K562 (cell line): ENCODE data around the gene KCNC3. TPM values are rescaled to one million over a fixed set of nuclear protein-coding genes. Genes with fewer than 3 reads are reported as not detected.
A peak's percentile ranks its signal among the peaks of the same experiment; 100 is the strongest.

Experiments used
- ATAC-seq: fragments of 200-7000 bp; cut with Tn5 transposase; 3 replicates; pipeline ENCODE4 v1.9.1; 2020; ENCODE audit warnings: moderate library complexity
- BruUV-seq: library from RNA; stranded (reverse); fragments of 400-500 nt; replicated peaks from 2 replicates; lab custom pipeline; 2021; lab: Mats Ljungman, UMichigan
- CTCF ChIA-PET: fragments of 300-600 bp; formaldehyde crosslinking; extraction: SDS; loops from one replicate; lab custom pipeline; 2021; ENCODE audit warnings: low intra/inter-chr PET ratio; lab: Yijun Ruan, JAX
- POLR2A ChIA-PET: fragments of 300-600, 350-650 bp; sonication (Branson Sonifier 250); formaldehyde crosslinking; extraction: SDS; loops from one replicate; lab custom pipeline; 2021; ENCODE audit warnings: antibody characterized with exemption, inconsistent platforms; lab: Yijun Ruan, JAX
- DNase-seq, 4 experiments: peaks; one replicate each; pipeline versions ENCODE4 v3.0.0 to v3.0.0-alpha.2; 2011 to 2018; ENCODE audit warnings: low spot score in 3 of 4, mixed read lengths in 3 of 4; ENCODE audit errors: extremely low read depth in 1 of 4
- FAIRE-seq: peaks from 2 replicates; lab custom pipeline; 2011; peaks lifted over from hg19 to GRCh38; lab: Jason Lieb, UNC
- H2AFZ ChIP-seq: 2 replicates; pipeline ENCODE4 v1.6.0; 2011; ENCODE audit warnings: low read depth, low read length, control low read depth, inconsistent platforms
- H3K27ac ChIP-seq: fragments of 200-600 bp; 3 replicates; pipeline ENCODE4 v1.8.0; 2011; ENCODE audit warnings: low read depth, mild to moderate bottlenecking, control low read depth, inconsistent platforms, low read length, moderate library complexity, mixed read lengths; ENCODE audit errors: extremely low read depth
- H3K27me3 ChIP-seq, 2 experiments: fragments of 300-600 bp in 1 of 2; 2 replicates in 1 of 2; 3 replicates in 1 of 2; pipeline versions ENCODE4 v1.6.0 to v1.8.0; 2011; ENCODE audit warnings: inconsistent platforms in 2 of 2, low read length in 2 of 2, mild to moderate bottlenecking in 1 of 2, mixed read lengths in 1 of 2, moderate library complexity in 1 of 2; ENCODE audit not compliant: control insufficient read depth in 2 of 2, insufficient read depth in 2 of 2
- H3K36me3 ChIP-seq: fragments of 300-600 bp; 3 replicates; pipeline ENCODE4 v1.8.0; 2011; ENCODE audit warnings: mild to moderate bottlenecking, low read length, inconsistent platforms; ENCODE audit not compliant: control insufficient read depth, insufficient read depth
- H3K4me1 ChIP-seq, 2 experiments: fragments of 200-600 bp in 1 of 2; replicated peaks in 1 of 2; 2 replicates in 1 of 2; 3 replicates in 1 of 2; pipeline versions ENCODE4 v1.5.1 to v1.8.0; 2011; ENCODE audit warnings: inconsistent platforms in 2 of 2, low read length in 2 of 2, mild to moderate bottlenecking in 1 of 2, mixed read lengths in 1 of 2, moderate library complexity in 1 of 2; ENCODE audit not compliant: control insufficient read depth in 2 of 2, insufficient read depth in 2 of 2
- H3K4me2 ChIP-seq: 2 replicates; pipeline ENCODE4 v1.6.1; 2011; ENCODE audit warnings: low read length, control low read depth, inconsistent platforms, mixed read lengths; ENCODE audit not compliant: insufficient read depth
- H3K4me3 ChIP-seq: fragments of 200-600 bp; sonication (generic), shearing (Covaris generic); 2 replicates; pipeline ENCODE4 v1.5.1; 2016; ENCODE audit warnings: control low read depth, inconsistent platforms
- H3K79me2 ChIP-seq: fragments of 200-600 bp; 3 replicates; pipeline ENCODE4 v1.8.0; 2011; ENCODE audit warnings: low read length, inconsistent platforms; ENCODE audit not compliant: control insufficient read depth, insufficient read depth
- H3K9ac ChIP-seq, 2 experiments: 2 replicates each; pipeline versions ENCODE4 v1.6.0 to v1.6.1; 2011; ENCODE audit warnings: low read depth in 2 of 2, low read length in 2 of 2, control low read depth in 1 of 2, inconsistent platforms in 1 of 2, mild to moderate bottlenecking in 1 of 2, mixed read lengths in 1 of 2; ENCODE audit not compliant: insufficient read depth in 1 of 2
- H3K9me1 ChIP-seq: one replicate; pipeline ENCODE4 v1.6.0; 2011; ENCODE audit warnings: inconsistent platforms, mild to moderate bottlenecking, low read length, moderate library complexity; ENCODE audit not compliant: control insufficient read depth, insufficient read depth
- H3K9me3 ChIP-seq: replicated peaks from 2 replicates; pipeline ENCODE4 v1.5.1; 2011; ENCODE audit warnings: low read depth, low read length, inconsistent platforms; ENCODE audit not compliant: control insufficient read depth, insufficient read depth
- H4K20me1 ChIP-seq: replicated peaks from 2 replicates; pipeline ENCODE4 v1.6.1; 2011; ENCODE audit warnings: low read length, inconsistent platforms, mixed read lengths; ENCODE audit not compliant: control insufficient read depth, insufficient read depth
- ATF1 ChIP-seq, 2 experiments: fragments of 450-650 bp in 1 of 2; IDR thresholded peaks; 2 replicates each; pipeline ENCODE4 v1.6.1; 2016; ENCODE audit warnings: missing compliant biosample characterization in 1 of 2, missing genetic modification characterization in 1 of 2
- CBFA2T2 ChIP-seq: fragments of 450-650 bp; conservative IDR thresholded peaks from 2 replicates; pipeline ENCODE4 v1.6.1; 2017; ENCODE audit warnings: mild to moderate bottlenecking
- DIDO1 ChIP-seq: fragments of 450-650 bp; IDR thresholded peaks from 2 replicates; pipeline ENCODE4 v1.6.1; 2016; ENCODE audit warnings: low read depth, missing biosample characterization, missing genetic modification characterization
- GABPB1 ChIP-seq: sonication (generic); formaldehyde crosslinking; IDR thresholded peaks from 2 replicates; pipeline ENCODE4 v1.8.0; 2022; ENCODE audit warnings: mild to moderate bottlenecking, missing genetic modification reagents
- GTF2A2 ChIP-seq: IDR thresholded peaks from 2 replicates; pipeline ENCODE4 v1.6.1; 2016; ENCODE audit warnings: mild to moderate bottlenecking, missing genetic modification characterization, missing compliant biosample characterization
- MAZ ChIP-seq, 2 experiments: fragments of 450-650 bp in 1 of 2; sonication (generic) in 1 of 2; formaldehyde crosslinking; IDR thresholded peaks in 1 of 2; conservative IDR thresholded peaks in 1 of 2; 2 replicates each; pipeline versions ENCODE4 v1.4.0 to v1.5.0; 2020; ENCODE audit warnings: mild to moderate bottlenecking in 1 of 2, missing genetic modification reagents in 1 of 2
- NFYB ChIP-seq: IDR thresholded peaks from 2 replicates; pipeline ENCODE4 v1.6.1; 2011; ENCODE audit warnings: mild to moderate bottlenecking, moderate library complexity; ENCODE audit not compliant: insufficient read length; ENCODE audit errors: extremely low read depth
- POLR2G ChIP-seq: fragments of 200-400 bp; formaldehyde crosslinking; IDR thresholded peaks from 2 replicates; pipeline ENCODE4 v1.6.1; 2017; ENCODE audit warnings: low read depth, mild to moderate bottlenecking, antibody characterized with exemption, low read length, moderate library complexity
- RBM17 ChIP-seq: fragments of 200-400 bp; formaldehyde crosslinking; IDR thresholded peaks from 2 replicates; pipeline ENCODE4 v1.6.1; 2017; ENCODE audit warnings: low read depth, mild to moderate bottlenecking, low read length, borderline replicate concordance
- SIRT6 ChIP-seq: IDR thresholded peaks from one replicate; pipeline ENCODE4 v1.6.1; 2012; ENCODE audit warnings: low read depth, mild to moderate bottlenecking, control low read depth, inconsistent platforms, low read length, moderate library complexity
- YBX1 ChIP-seq: fragments of 450-650 bp; IDR thresholded peaks from 2 replicates; pipeline ENCODE4 v1.7.1; 2016; ENCODE audit warnings: mild to moderate bottlenecking
- ZBED1 ChIP-seq: IDR thresholded peaks from 2 replicates; pipeline ENCODE4 v1.6.1; 2014
- ZNF77 ChIP-seq: fragments of 250-450 bp; sonication (Bioruptor Pico); IDR thresholded peaks from 2 replicates; pipeline ENCODE4 v1.5.0; 2020
- WGBS: fragments of 100-300 bp; shearing (Covaris generic); methylation state at CpG from one replicate; pipeline ENCODE4 v1.1.6; 2016; ENCODE audit warnings: low coverage, mixed read lengths; ENCODE audit not compliant: insufficient coverage; ENCODE audit errors: missing lambda C conversion rate; 5-methylcytosine and 5-hydroxymethylcytosine counted together
- in situ Hi-C: fragments of 300-500 bp; cut with MboI; formaldehyde crosslinking; loops from 4 replicates; pipeline ENCODE4 v1.15.0; 2018; ENCODE audit warnings: inconsistent platforms, mixed read lengths
- intact Hi-C: fragments of 100-400 bp; cut with micrococcal nuclease; formaldehyde crosslinking; loops from 2 replicates; pipeline ENCODE4 v1.14.2; 2022
- polyA plus RNA-seq, 8 experiments: library from polyadenylated mRNA; depleted of rRNA in 4 of 8; stranded (reverse) in 5 of 8; unstranded in 3 of 8; fragments of >200 nt; fragmentation: Nextera tagmentation in 2 of 8; fragmentation: Illumina TruSeq in 1 of 8; extraction: Ambion mirVana in 2 of 8; extraction: Trizol in 1 of 8; gene quantifications; 2 replicates each; pipeline versions ENCODE4 v1.2.1 to v1.2.3, GENCODE V29; 2011 to 2014; ENCODE audit warnings: inconsistent platforms in 1 of 8, missing spikeins in 1 of 8
- total RNA-seq, 7 experiments: library from RNA; depleted of rRNA in 6 of 7; stranded (reverse); fragments of >200 nt in 6 of 7; fragmentation: Illumina TruSeq in 2 of 7; extraction: Trizol in 2 of 7; gene quantifications; 2 replicates each; pipeline versions ENCODE4 v1.2.1 to v1.2.3, GENCODE V29; 2011 to 2021; ENCODE audit warnings: low replicate concordance in 1 of 7
- TF ChIP-seq, protein P1 (sequence below): fragments of 200-800 bp; sonication (Bioruptor generic); IDR thresholded peaks from 2 replicates; pipeline ENCODE4 v1.6.1; 2017; ENCODE audit warnings: missing genetic modification characterization, missing compliant biosample characterization
- TF ChIP-seq, protein P2 (sequence below): fragments of 250-450 bp; sonication (Bioruptor Pico); IDR thresholded peaks from 2 replicates; pipeline ENCODE4 v1.4.0; 2020; ENCODE audit warnings: mild to moderate bottlenecking
- TF ChIP-seq, protein P3 (sequence below): sonication (generic); formaldehyde crosslinking; IDR thresholded peaks from 2 replicates; pipeline ENCODE4 v1.8.0; 2023; ENCODE audit warnings: mild to moderate bottlenecking, missing genetic modification reagents
- TF ChIP-seq, protein P4 (sequence below): sonication (generic); formaldehyde crosslinking; IDR thresholded peaks from 2 replicates; pipeline ENCODE4 v1.9.0; 2022; ENCODE audit warnings: mild to moderate bottlenecking, missing genetic modification reagents

The KCNC3 gene
- total and polyA plus RNA-seq, 9 of the 15 experiments (the other 6 are each of a cell fraction or from before 2014, with no cell fraction given), result 0.03 to 26.2 (median 2.0) TPM

- Histone ChIP-seq H3K36me3 (no peaks in the 10 kb centered on the region), H2AFZ (peak overlapping the region; percentile 64), H3K9me1 (no peaks in the 10 kb centered on the region), H3K9me3 (no peaks in the 10 kb centered on the region), H3K27me3 (peaks cover 26 to 33% of the 10 kb centered on the region in 2 experiments), H3K4me2 (peak overlapping the region; percentile 72), H3K9ac (peak overlapping the region in 1 of 2 experiments; percentile 86; a peak in 2 of 4 replicates), H3K79me2 (no peaks in the 10 kb centered on the region), H3K4me3 (peak overlapping the region; percentile 33), H4K20me1 (peaks cover 3% of the 10 kb centered on the region; the same call in 1 of the 2 replicates), H3K4me1 (peaks cover 0 to 46% of the 10 kb centered on the region in 2 experiments), H3K27ac (no peak overlapping the region)
- no TSS peak for BruUV-seq
- ATAC-seq (peak; percentile 74), DNase-seq (peak; percentile 82 to 89 (median 86)), FAIRE-seq (no peak)
- 5% methylated on average over 22 of the region's 42 CpGs for WGBS
- intact Hi-C loops (no loop called here), in situ Hi-C loops (no loop called here)
- CTCF ChIA-PET, result no interaction called here
- POLR2A ChIA-PET, result interaction anchor here (0.8 to 1.9 kb wide), 3 partner anchors 10 to 16 kb away, joined by 3 to 6 read pairs (median 3); no protein-coding TSS in a partner anchor
- TF ChIP-seq, protein P1, sequence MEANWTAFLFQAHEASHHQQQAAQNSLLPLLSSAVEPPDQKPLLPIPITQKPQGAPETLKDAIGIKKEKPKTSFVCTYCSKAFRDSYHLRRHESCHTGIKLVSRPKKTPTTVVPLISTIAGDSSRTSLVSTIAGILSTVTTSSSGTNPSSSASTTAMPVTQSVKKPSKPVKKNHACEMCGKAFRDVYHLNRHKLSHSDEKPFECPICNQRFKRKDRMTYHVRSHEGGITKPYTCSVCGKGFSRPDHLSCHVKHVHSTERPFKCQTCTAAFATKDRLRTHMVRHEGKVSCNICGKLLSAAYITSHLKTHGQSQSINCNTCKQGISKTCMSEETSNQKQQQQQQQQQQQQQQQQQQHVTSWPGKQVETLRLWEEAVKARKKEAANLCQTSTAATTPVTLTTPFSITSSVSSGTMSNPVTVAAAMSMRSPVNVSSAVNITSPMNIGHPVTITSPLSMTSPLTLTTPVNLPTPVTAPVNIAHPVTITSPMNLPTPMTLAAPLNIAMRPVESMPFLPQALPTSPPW (CRISPR knock-in tag), result peak; percentile 77
- TF ChIP-seq DIDO1, result no peak
- no peak for TF ChIP-seq GTF2A2 (tag)
- no peak for TF ChIP-seq SIRT6
- TF ChIP-seq POLR2G, result peak; percentile 60; the same call in 1 of the 2 replicates
- TF ChIP-seq, protein P2, sequence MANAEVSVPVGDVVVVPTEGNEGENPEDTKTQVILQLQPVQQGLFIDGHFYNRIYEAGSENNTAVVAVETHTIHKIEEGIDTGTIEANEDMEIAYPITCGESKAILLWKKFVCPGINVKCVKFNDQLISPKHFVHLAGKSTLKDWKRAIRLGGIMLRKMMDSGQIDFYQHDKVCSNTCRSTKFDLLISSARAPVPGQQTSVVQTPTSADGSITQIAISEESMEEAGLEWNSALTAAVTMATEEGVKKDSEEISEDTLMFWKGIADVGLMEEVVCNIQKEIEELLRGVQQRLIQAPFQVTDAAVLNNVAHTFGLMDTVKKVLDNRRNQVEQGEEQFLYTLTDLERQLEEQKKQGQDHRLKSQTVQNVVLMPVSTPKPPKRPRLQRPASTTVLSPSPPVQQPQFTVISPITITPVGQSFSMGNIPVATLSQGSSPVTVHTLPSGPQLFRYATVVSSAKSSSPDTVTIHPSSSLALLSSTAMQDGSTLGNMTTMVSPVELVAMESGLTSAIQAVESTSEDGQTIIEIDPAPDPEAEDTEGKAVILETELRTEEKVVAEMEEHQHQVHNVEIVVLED (CRISPR knock-in tag), result peak; percentile 67
- peak; percentile 16; the same call in 1 of the 2 replicates for TF ChIP-seq GABPB1 (CRISPR knock-in tag)
- no peak for TF ChIP-seq NFYB
- no peak for TF ChIP-seq ATF1 (CRISPR knock-in tag; IDR thresholded peaks at IDR 0.05)
- peak; percentile 61 for TF ChIP-seq ATF1 (tag; IDR thresholded peaks at IDR 0.05)
- TF ChIP-seq CBFA2T2, result no peak
- TF ChIP-seq ZBED1, result no peak
- TF ChIP-seq YBX1, result no peak
- TF ChIP-seq RBM17, result no peak
- TF ChIP-seq, protein P3, sequence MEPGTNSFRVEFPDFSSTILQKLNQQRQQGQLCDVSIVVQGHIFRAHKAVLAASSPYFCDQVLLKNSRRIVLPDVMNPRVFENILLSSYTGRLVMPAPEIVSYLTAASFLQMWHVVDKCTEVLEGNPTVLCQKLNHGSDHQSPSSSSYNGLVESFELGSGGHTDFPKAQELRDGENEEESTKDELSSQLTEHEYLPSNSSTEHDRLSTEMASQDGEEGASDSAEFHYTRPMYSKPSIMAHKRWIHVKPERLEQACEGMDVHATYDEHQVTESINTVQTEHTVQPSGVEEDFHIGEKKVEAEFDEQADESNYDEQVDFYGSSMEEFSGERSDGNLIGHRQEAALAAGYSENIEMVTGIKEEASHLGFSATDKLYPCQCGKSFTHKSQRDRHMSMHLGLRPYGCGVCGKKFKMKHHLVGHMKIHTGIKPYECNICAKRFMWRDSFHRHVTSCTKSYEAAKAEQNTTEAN (CRISPR knock-in tag), result no peak
- TF ChIP-seq ZNF77 (CRISPR knock-in tag), result no peak
- TF ChIP-seq, protein P4, sequence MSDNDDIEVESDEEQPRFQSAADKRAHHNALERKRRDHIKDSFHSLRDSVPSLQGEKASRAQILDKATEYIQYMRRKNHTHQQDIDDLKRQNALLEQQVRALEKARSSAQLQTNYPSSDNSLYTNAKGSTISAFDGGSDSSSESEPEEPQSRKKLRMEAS (CRISPR knock-in tag), result peak; percentile 55
- TF ChIP-seq MAZ (CRISPR knock-in tag; conservative IDR thresholded peaks at IDR 0.05 in 1 of 2, IDR thresholded peaks at IDR 0.05 in 1 of 2), result peak in 1 of 2 experiments; percentile 29; a peak in 2 of 4 replicates
Measured at GRCh38 chr19:50311723-50312635, 17.2 kb downstream of the KCNC3 start.
